Mesenteric fat pad (tissue), 1 donor: ENCODE data around the gene ZDHHC11. TPM values are rescaled to one million over a fixed set of nuclear protein-coding genes. Genes with fewer than 3 reads are reported as not detected.

Source experiments
- DNase-seq: peaks from one replicate; pipeline ENCODE4 v3.0.0-alpha.2; 2020; ENCODE audit warnings: low spot score
- total RNA-seq: library from RNA; stranded (reverse); fragmentation: NEBNext Ultra II Directional; extraction: Animal tissue kit (Norgen Biotek cat#: 25700); gene quantifications from one replicate; pipeline ENCODE4 v1.2.1, GENCODE V29; 2021
- donor health status: DM: yes; HTN: yes; CAD: no.

ZDHHC11 gene
- total RNA-seq, 1 donor from 2014 or later: 11.0 TPM

GRCh38 chr5:749101-749670 lies 101.6 kb downstream of the ZDHHC11 start:
- DNase-seq: peak; percentile 90

DNA sequence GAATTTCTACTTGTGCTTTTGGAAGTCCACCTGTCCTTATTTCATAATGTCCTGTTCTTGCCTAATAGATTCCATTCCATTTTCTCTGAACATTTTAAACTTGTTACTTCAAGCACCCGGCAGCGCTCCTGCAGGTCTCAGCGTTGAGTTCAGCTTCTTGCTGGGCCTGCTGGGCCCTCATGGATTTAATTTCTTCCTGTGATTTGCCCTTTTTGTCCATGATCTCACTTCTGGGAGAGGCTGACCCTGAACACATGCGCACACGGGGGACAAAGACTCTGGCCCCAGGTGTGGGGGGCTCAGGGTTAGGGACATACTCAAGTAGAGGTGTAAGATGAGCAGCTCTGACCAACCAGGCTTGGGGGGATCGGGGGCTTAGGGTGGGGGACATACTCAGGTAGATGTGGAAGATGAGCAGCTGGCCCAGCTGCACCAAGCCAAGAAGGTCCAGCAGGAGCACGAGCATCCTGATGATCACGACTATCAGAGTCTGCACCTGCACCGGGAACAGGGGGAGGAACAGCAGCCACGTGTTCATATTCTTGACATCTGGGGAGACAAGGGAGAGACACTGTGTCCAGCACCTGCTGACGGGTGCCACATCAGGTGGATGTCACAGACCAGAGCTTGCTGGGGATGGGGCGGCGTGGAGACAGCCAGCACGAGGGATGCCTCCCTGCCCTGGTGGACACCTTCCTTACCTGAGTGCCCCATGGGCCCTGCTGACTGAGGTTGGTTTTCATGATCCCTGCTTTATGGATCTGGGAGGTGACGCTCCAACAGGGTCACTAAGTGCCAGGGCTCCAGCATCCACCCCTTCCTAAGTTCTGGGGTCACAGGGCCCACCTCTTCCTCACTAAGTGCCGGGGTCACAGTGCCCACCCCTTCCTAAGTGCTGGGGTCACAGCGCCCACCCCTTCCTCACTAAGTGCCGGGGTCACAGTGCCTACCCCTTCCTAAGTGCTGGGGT lies 102.5 kb downstream of the ZDHHC11 start:
- peak; percentile 88 for DNase-seq

- DNase-seq: peak; percentile 89
These were observed 103.4 kb downstream of the ZDHHC11 start for GRCh38 chr5:747303-747844.

DNA sequence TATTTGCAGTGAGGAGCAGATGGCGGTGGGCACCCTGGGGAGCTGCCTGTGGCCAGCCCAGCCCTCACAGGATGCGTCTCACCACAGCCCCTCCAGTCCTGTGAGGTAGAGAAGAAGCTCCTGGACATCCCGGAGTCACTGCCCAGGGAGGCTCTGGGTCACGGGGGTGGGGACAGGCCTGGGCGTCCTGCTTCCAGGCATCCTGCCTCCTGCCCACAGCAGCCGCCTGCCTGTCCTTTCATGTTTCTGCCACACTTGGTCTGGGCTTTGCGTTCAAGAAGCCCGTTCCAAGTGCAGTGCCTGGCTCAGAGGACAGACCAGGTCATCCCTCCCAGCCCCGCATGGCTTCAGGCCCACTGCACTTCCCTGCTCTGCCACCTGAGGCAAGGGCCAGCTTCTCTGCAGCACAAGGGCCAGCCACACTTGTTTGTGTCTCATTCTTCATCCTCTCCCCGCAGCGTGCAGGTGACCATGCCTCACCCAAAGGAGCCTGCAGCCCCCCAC lies 104.5 kb downstream of the ZDHHC11 start:
- DNase-seq: peak; percentile 91

Other genes with a start within 250 kb of the ZDHHC11 start
- 2.0 TPM for gene CEP72, start 238.6 kb downstream of the ZDHHC11 start, total RNA-seq
- 5.4 TPM for gene TPPP, start 157.6 kb downstream of the ZDHHC11 start, total RNA-seq
- gene ZDHHC11B, start 66.3 kb downstream of the ZDHHC11 start, total RNA-seq: 6.9 TPM
- gene BRD9, start 41.8 kb upstream of the ZDHHC11 start, total RNA-seq: 38.2 TPM
- 1.2 TPM for gene TRIP13, start 41.9 kb upstream of the ZDHHC11 start, total RNA-seq
- gene NKD2, start 157.8 kb upstream of the ZDHHC11 start, total RNA-seq: 17.1 TPM